IMR-90 (cell line): ENCODE measurements around the gene NDEL1. TPM values are rescaled to one million over a fixed set of nuclear protein-coding genes. Genes with fewer than 3 reads are reported as not detected.

Experiments used
- ATAC-seq: fragments of 200-7000 bp; cut with Tn5 transposase; 2 replicates; pipeline ENCODE4 v1.9.1; 2020; ENCODE audit warnings: low read depth, mild to moderate bottlenecking, moderate library complexity
- BruUV-seq: library from RNA; stranded (reverse); fragments of 400-500 nt; replicated peaks from 2 replicates; lab custom pipeline; 2021; lab: Mats Ljungman, UMichigan
- CTCF ChIA-PET: fragments of 300-600 bp; formaldehyde crosslinking; extraction: SDS; loops from one replicate; lab custom pipeline; 2021; ENCODE audit warnings: antibody characterized with exemption; lab: Yijun Ruan, JAX
- POLR2A ChIA-PET: fragments of 300-600 bp; sonication (Branson Sonifier 250); formaldehyde crosslinking; loops from one replicate; lab custom pipeline; 2022; ENCODE audit warnings: antibody characterized with exemption; ENCODE audit not compliant: unreplicated experiment; lab: Charles Lee
- DNase-seq: peaks from one replicate; pipeline ENCODE4 v3.0.0; 2013
- H2AFZ ChIP-seq: replicated peaks from 2 replicates; pipeline ENCODE3; 2013; ENCODE audit warnings: low read length, mild to moderate bottlenecking; ENCODE audit not compliant: poor library complexity
- H2AK5ac ChIP-seq: 2 replicates; pipeline ENCODE4 v1.6.1; 2013; ENCODE audit warnings: low read depth, low read length, inconsistent platforms
- H2AK9ac ChIP-seq: replicated peaks from 2 replicates; pipeline ENCODE3; 2013; ENCODE audit warnings: mild to moderate bottlenecking, low read depth, low read length, moderate library complexity; ENCODE audit not compliant: poor library complexity
- H2BK120ac ChIP-seq: 2 replicates; pipeline ENCODE4 v1.6.1; 2013; ENCODE audit warnings: low read depth, low read length, inconsistent platforms
- H2BK15ac ChIP-seq: 3 replicates; pipeline ENCODE4 v1.6.1; 2013; ENCODE audit warnings: low read depth, low read length, inconsistent platforms
- H2BK20ac ChIP-seq: 2 replicates; pipeline ENCODE4 v1.6.1; 2013; ENCODE audit warnings: low read depth, mild to moderate bottlenecking, inconsistent platforms, low read length, moderate library complexity
- H2BK5ac ChIP-seq: 2 replicates; pipeline ENCODE4 v1.6.1; 2013; ENCODE audit warnings: mild to moderate bottlenecking, low read depth, low read length, inconsistent platforms; ENCODE audit not compliant: poor library complexity, severe bottlenecking
- H3K14ac ChIP-seq: replicated peaks from 2 replicates; pipeline ENCODE4 v1.6.1; 2013; ENCODE audit warnings: low read depth, low read length, inconsistent platforms
- H3K18ac ChIP-seq: 2 replicates; pipeline ENCODE4 v1.6.1; 2013; ENCODE audit warnings: low read depth, low read length, control low read depth
- H3K23ac ChIP-seq: 2 replicates; pipeline ENCODE4 v1.6.1; 2013; ENCODE audit warnings: low read depth, low read length, inconsistent platforms
- H3K27ac ChIP-seq: 2 replicates; pipeline ENCODE4 v1.5.1; 2013; ENCODE audit warnings: mild to moderate bottlenecking, control low read depth, low read length; ENCODE audit not compliant: insufficient read depth
- H3K27me3 ChIP-seq: 2 replicates; pipeline ENCODE4 v1.6.1; 2013; ENCODE audit warnings: low read length; ENCODE audit not compliant: control insufficient read depth, insufficient read depth
- H3K36me3 ChIP-seq: 2 replicates; pipeline ENCODE4 v1.6.1; 2013; ENCODE audit warnings: low read length, mixed read lengths; ENCODE audit not compliant: control insufficient read depth, insufficient read depth
- H3K4ac ChIP-seq: 2 replicates; pipeline ENCODE4 v1.6.1; 2013; ENCODE audit warnings: low read depth, low read length, inconsistent platforms
- H3K4me1 ChIP-seq: 2 replicates; pipeline ENCODE4 v1.6.1; 2013; ENCODE audit warnings: low read length, mixed read lengths; ENCODE audit not compliant: control insufficient read depth, insufficient read depth
- H3K4me2 ChIP-seq: 2 replicates; pipeline ENCODE4 v1.6.1; 2013; ENCODE audit warnings: low read depth, mild to moderate bottlenecking, control low read depth, low read length, moderate library complexity
- H3K4me3 ChIP-seq: 2 replicates; pipeline ENCODE4 v1.5.1; 2013; ENCODE audit warnings: low read depth, mild to moderate bottlenecking, control low read depth, low read length, moderate library complexity; ENCODE audit not compliant: insufficient read depth
- H3K56ac ChIP-seq: 2 replicates; pipeline ENCODE4 v1.6.1; 2013; ENCODE audit warnings: low read length, inconsistent platforms; ENCODE audit not compliant: insufficient read depth; ENCODE audit errors: extremely low read depth
- H3K79me1 ChIP-seq, 2 experiments: 2 replicates each; pipeline ENCODE4 v1.6.1; 2013; ENCODE audit warnings: low read length in 2 of 2, inconsistent platforms in 1 of 2, low read depth in 1 of 2
- H3K9ac ChIP-seq: 2 replicates; pipeline ENCODE4 v1.6.1; 2013; ENCODE audit warnings: low read depth, low read length, control low read depth
- H3K9me1 ChIP-seq: 2 replicates; pipeline ENCODE4 v1.6.1; 2013; ENCODE audit warnings: low read length, inconsistent platforms; ENCODE audit not compliant: insufficient read depth
- H3K9me3 ChIP-seq: 2 replicates; pipeline ENCODE4 v1.6.1; 2013; ENCODE audit warnings: low read length; ENCODE audit not compliant: control insufficient read depth, insufficient read depth
- H4K20me1 ChIP-seq: 2 replicates; pipeline ENCODE4 v1.6.1; 2013; ENCODE audit warnings: low read length, inconsistent platforms; ENCODE audit not compliant: insufficient read depth
- H4K5ac ChIP-seq: 2 replicates; pipeline ENCODE4 v1.6.1; 2013; ENCODE audit warnings: mild to moderate bottlenecking, low read depth, low read length, control low read depth
- H4K8ac ChIP-seq, 2 experiments: 2 replicates each; pipeline ENCODE4 v1.6.1; 2013; ENCODE audit warnings: low read depth in 2 of 2, low read length in 2 of 2, control low read depth in 1 of 2, inconsistent platforms in 1 of 2
- H4K91ac ChIP-seq: 2 replicates; pipeline ENCODE4 v1.6.1; 2013; ENCODE audit warnings: low read depth, low read length, inconsistent platforms; ENCODE audit not compliant: insufficient read depth
- CHD1 ChIP-seq: IDR thresholded peaks from 2 replicates; pipeline ENCODE4 v1.6.1; 2012; ENCODE audit warnings: low read depth, low read length, improper control_type of control experiment
- ELK1 ChIP-seq: fragments of 150-350 bp; IDR thresholded peaks from 2 replicates; pipeline ENCODE4 v1.6.1; 2016; ENCODE audit warnings: low read depth, mild to moderate bottlenecking, low read length, moderate library complexity, borderline replicate concordance
- MAFK ChIP-seq: IDR thresholded peaks from 2 replicates; pipeline ENCODE4 v1.6.1; 2012; ENCODE audit warnings: low read depth, low read length, improper control_type of control experiment
- POLR2A ChIP-seq: IDR thresholded peaks from 2 replicates; pipeline ENCODE4 v1.6.1; 2012; ENCODE audit warnings: mild to moderate bottlenecking, low read depth, low read length
- RCOR1 ChIP-seq: IDR thresholded peaks from 2 replicates; pipeline ENCODE4 v1.6.1; 2012; ENCODE audit warnings: mild to moderate bottlenecking, low read length, improper control_type of control experiment; ENCODE audit not compliant: insufficient replicate concordance
- RFX5 ChIP-seq: IDR thresholded peaks from 2 replicates; pipeline ENCODE4 v1.8.0; 2012; ENCODE audit warnings: low read depth, mild to moderate bottlenecking, low read length, moderate library complexity
- WGBS, 2 experiments: methylation state at CpG; one replicate each; pipeline versions ENCODE4 v1.1.5 to v1.1.7; 2013; ENCODE audit warnings: missing lambda C conversion rate in 2 of 2; ENCODE audit not compliant: insufficient read length in 1 of 2; ENCODE audit errors: extremely low coverage in 2 of 2; 5-methylcytosine and 5-hydroxymethylcytosine counted together
- dilution Hi-C: fragments of 300-500 bp; cut with HindIII; formaldehyde crosslinking; loops from one replicate; pipeline ENCODE4 v1.14.3; 2018; ENCODE audit warnings: low sequenced_read_pairs; ENCODE audit not compliant: unreplicated experiment
- in situ Hi-C: fragments of 300-500 bp; cut with MboI; formaldehyde crosslinking; loops from 3 replicates; pipeline ENCODE4 v1.14.3; 2019; ENCODE audit warnings: low sequenced_read_pairs, inconsistent platforms, mixed read lengths
- intact Hi-C: fragments of 100-400 bp; cut with micrococcal nuclease; formaldehyde crosslinking; loops from 2 replicates; pipeline ENCODE4 v1.10.0; 2022
- polyA plus RNA-seq, 3 experiments: library from polyadenylated mRNA; depleted of rRNA; stranded (reverse); fragments of >200 nt; gene quantifications; 2 replicates each; pipeline ENCODE4 v1.2.3, GENCODE V29; 2012; ENCODE audit warnings: low replicate concordance in 1 of 3
- total RNA-seq: library from RNA; depleted of rRNA; stranded (reverse); fragments of >200 nt; gene quantifications from 2 replicates; pipeline ENCODE4 v1.2.3, GENCODE V29; 2012

Gene NDEL1
- total and polyA plus RNA-seq, 2 of the 4 experiments (the other 2 are of a cell fraction), result 28.9 to 95.6 TPM

- no peak overlapping the region for H3K56ac ChIP-seq
- TF ChIP-seq ELK1 (no peak), RCOR1 (no peak), CHD1 (no peak), POLR2A (no peak), MAFK (no peak), RFX5 (no peak)
- no peak overlapping the region for H3K18ac ChIP-seq
- in situ Hi-C loops, result no loop called here
- peaks cover 12% of the 10 kb centered on the region; the same call in 1 of the 2 replicates for H4K20me1 ChIP-seq
- H2BK20ac ChIP-seq, result no peak overlapping the region
- no peak overlapping the region for H4K8ac ChIP-seq
- BruUV-seq, result no TSS peak
- no peak overlapping the region for H2AK5ac ChIP-seq
- peaks cover 63% of the 10 kb centered on the region for H3K36me3 ChIP-seq
- no peak overlapping the region for H3K23ac ChIP-seq
- no peak overlapping the region for H2BK5ac ChIP-seq
- H3K4ac ChIP-seq, result no peak overlapping the region
- CTCF ChIA-PET, result interaction anchor here (0.7 to 1.0 kb wide), 2 partner anchors 72 to 76 kb away, joined by 3 read pairs; no protein-coding TSS in a partner anchor
- H2AK9ac ChIP-seq, result peak overlapping the region; percentile 3
- ATAC-seq (peak; percentile 61), DNase-seq (peak; percentile 18)
- H3K27ac ChIP-seq, result no peak overlapping the region
- H3K4me3 ChIP-seq, result no peak overlapping the region
- H3K4me2 ChIP-seq, result no peak overlapping the region
- H3K9me3 ChIP-seq, result no peaks in the 10 kb centered on the region
- no peak overlapping the region for H2AFZ ChIP-seq
- H2BK15ac ChIP-seq, result no peak overlapping the region
- H4K5ac ChIP-seq, result no peak overlapping the region
- H3K79me1 ChIP-seq, result peaks cover 9 to 34% of the 10 kb centered on the region in 2 experiments; a peak in 3 of 4 replicates
- no peaks in the 10 kb centered on the region for H3K27me3 ChIP-seq
- intact Hi-C loops, result no loop called here
- no peak overlapping the region for H3K9ac ChIP-seq
- dilution Hi-C loops, result no loop called here
- no peak overlapping the region for H3K14ac ChIP-seq
- no peak overlapping the region for H4K91ac ChIP-seq
- H3K9me1 ChIP-seq, result 0 out of 2 replicates have a peak, but pooled peaks cover 7% of the 10 kb centered on the region
- POLR2A ChIA-PET, result no interaction called here
- H2BK120ac ChIP-seq, result no peak overlapping the region
- WGBS, 2 experiments, result 100% methylated on average over 1 of the region's 5 CpGs; no CpG with 5 or more reads in 1 of the 2 experiments
- peaks cover 9% of the 10 kb centered on the region for H3K4me1 ChIP-seq
Observed at GRCh38 chr17:8482546-8482945, 46.9 kb downstream of the NDEL1 start.
